Immature natural killer cell (primary cell): ENCODE results near the gene SNX21. TPM values are rescaled to one million over a fixed set of nuclear protein-coding genes. Genes with fewer than 3 reads are reported as not detected.

Experiments
- DNase-seq, 3 donors: peaks; one replicate each; pipeline ENCODE4 v3.0.0; 2022; ENCODE audit warnings: mixed read lengths in 1 of 3
- H3K27ac Mint-ChIP-seq, 6 donors: one replicate each; pipeline ENCODE4 v1.8.0; 2020; ENCODE audit warnings: mixed read lengths in 6 of 6, mild to moderate bottlenecking in 5 of 6, inconsistent platforms in 4 of 6, moderate library complexity in 3 of 6
- H3K27me3 Mint-ChIP-seq, 3 donors: one replicate each; pipeline ENCODE4 v1.8.0; 2020 to 2021; ENCODE audit warnings: low read depth in 3 of 3, mild to moderate bottlenecking in 3 of 3, mixed read lengths in 3 of 3, moderate library complexity in 3 of 3, inconsistent platforms in 1 of 3
- H3K36me3 Mint-ChIP-seq, 3 donors: one replicate each; pipeline ENCODE4 v1.8.0; 2020; ENCODE audit warnings: mixed read lengths in 3 of 3, inconsistent platforms in 2 of 3, mild to moderate bottlenecking in 2 of 3
- H3K4me1 Mint-ChIP-seq, 2 donors: one replicate each; pipeline ENCODE4 v1.8.0; 2020; ENCODE audit warnings: inconsistent platforms in 2 of 2, mild to moderate bottlenecking in 2 of 2, mixed read lengths in 2 of 2, moderate library complexity in 1 of 2
- H3K4me3 Mint-ChIP-seq, 5 donors: one replicate each; pipeline ENCODE4 v1.8.0; 2020; ENCODE audit warnings: mild to moderate bottlenecking in 5 of 5, mixed read lengths in 5 of 5, inconsistent platforms in 3 of 5, moderate library complexity in 3 of 5
- H3K9me3 Mint-ChIP-seq, 6 donors: one replicate each; pipeline ENCODE4 v1.8.0; 2020; ENCODE audit warnings: mild to moderate bottlenecking in 6 of 6, mixed read lengths in 6 of 6, inconsistent platforms in 4 of 6, moderate library complexity in 3 of 6
- polyA plus RNA-seq, 3 donors: library from polyadenylated mRNA; unstranded; fragments of 300-500 nt; fragmentation: Illumina TruSeq; gene quantifications; one replicate each; pipeline ENCODE4 v1.2.3, GENCODE V29; 2021

Gene SNX21
- polyA plus RNA-seq, 3 donors from 2014 or later = 1.6 to 2.5 (median 2.2) TPM

DNA sequence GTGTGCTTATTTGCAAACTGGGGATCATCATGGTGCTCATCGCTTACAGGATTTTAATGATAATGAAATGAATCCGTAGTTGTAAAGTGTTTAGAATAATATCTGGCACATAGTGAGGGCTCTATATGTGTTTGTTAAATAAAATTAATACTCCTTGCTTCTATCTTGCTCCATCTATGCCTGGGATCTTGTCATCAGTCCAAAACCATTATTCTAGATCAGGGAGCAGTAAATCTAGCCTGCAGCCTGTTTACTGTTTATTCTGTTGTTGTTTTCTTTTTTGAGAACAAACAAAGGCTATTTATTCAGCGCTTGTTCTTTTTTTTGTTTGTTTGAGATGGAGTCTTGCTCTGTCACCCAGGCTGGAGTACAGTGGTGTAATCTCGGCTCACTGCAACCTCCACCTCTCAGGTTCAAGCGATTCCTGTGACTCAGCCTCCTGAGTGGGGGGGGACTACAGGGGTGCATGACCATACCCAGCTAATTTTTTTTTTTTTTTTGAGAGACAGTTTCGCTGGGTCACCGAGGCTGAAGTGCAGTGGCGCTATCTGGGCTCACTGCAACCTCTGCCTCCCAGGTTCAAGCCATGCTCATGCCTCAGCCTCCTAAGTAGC is 15.5 kb downstream of the SNX21 start:
- Mint-ChIP-seq H3K27me3 (peaks cover 0 to 1% (median 0%) of the 10 kb centered on the region in 3 donors), H3K36me3 (peaks cover 10 to 48% (median 16%) of the 10 kb centered on the region in 3 donors), H3K27ac (peak overlapping the region in 1 of 6 donors; percentile 28), H3K9me3 (no peaks in the 10 kb centered on the region), H3K4me1 (peaks cover 5 to 16% of the 10 kb centered on the region in 2 donors), H3K4me3 (no peak overlapping the region)
- DNase-seq = no peak

GRCh38 chr20:45850238-45850637 is 16.6 kb downstream of the SNX21 start:
- Mint-ChIP-seq H3K36me3 (peaks cover 10 to 42% (median 12%) of the 10 kb centered on the region in 3 donors), H3K9me3 (no peaks in the 10 kb centered on the region), H3K4me3 (no peak overlapping the region), H3K27ac (no peak overlapping the region), H3K4me1 (peaks cover 13 to 26% of the 10 kb centered on the region in 2 donors), H3K27me3 (peaks cover 0 to 2% (median 0%) of the 10 kb centered on the region in 3 donors)
- no peak for DNase-seq

DNA sequence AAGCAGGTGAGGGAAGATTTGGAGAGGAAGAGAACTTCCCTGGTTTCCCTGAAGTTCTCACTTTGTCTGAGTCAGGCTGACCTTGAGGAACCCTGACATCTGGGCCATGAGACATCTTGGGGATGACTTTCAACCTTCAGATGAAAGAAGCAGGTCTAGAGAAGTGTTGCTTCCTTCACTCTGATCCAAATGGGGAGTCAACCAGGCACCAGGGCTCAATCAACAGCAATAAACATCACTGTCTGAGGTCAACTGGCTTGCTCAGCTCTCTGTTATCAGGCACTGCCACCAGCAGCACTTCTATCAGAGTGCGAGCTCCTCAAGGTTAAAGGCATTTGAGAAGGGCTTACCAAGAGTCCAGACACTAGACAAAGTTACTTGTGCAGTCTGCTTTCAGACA is 17.3 kb downstream of the SNX21 start:
- DNase-seq = no peak
- no peaks in the 10 kb centered on the region for H3K9me3 Mint-ChIP-seq
- no peak overlapping the region for H3K27ac Mint-ChIP-seq
- H3K4me1 Mint-ChIP-seq = peaks cover 18 to 32% of the 10 kb centered on the region in 2 donors
- H3K36me3 Mint-ChIP-seq = peaks cover 10 to 38% (median 12%) of the 10 kb centered on the region in 3 donors
- H3K27me3 Mint-ChIP-seq = peaks cover 0 to 2% (median 0%) of the 10 kb centered on the region in 3 donors
- no peak overlapping the region for H3K4me3 Mint-ChIP-seq

DNA sequence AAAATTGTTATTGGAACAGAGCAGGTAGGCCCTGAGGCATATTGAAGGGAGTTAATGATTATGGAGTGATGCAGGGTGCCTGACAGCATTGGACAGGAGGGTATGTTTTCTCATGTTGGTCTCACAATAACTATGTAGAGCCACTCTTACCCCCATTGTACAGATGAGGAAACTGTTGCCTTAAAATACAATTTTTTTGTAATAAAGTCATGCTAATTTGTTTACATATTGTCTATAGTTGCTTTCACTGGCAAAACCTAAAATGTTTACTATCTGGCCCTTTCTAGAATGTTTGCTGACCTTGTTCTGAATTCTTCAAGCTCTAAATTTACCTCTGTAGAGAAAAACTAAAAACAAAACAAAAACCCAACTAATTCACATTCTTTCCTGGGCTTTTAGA is 17.9 kb downstream of the SNX21 start:
- Mint-ChIP-seq H3K4me3 (no peak overlapping the region), H3K36me3 (peaks cover 8 to 33% (median 12%) of the 10 kb centered on the region in 3 donors), H3K9me3 (no peaks in the 10 kb centered on the region), H3K27me3 (peaks cover 0 to 2% (median 0%) of the 10 kb centered on the region in 3 donors), H3K4me1 (peaks cover 24 to 37% of the 10 kb centered on the region in 2 donors), H3K27ac (no peak overlapping the region)
- DNase-seq = no peak

DNA sequence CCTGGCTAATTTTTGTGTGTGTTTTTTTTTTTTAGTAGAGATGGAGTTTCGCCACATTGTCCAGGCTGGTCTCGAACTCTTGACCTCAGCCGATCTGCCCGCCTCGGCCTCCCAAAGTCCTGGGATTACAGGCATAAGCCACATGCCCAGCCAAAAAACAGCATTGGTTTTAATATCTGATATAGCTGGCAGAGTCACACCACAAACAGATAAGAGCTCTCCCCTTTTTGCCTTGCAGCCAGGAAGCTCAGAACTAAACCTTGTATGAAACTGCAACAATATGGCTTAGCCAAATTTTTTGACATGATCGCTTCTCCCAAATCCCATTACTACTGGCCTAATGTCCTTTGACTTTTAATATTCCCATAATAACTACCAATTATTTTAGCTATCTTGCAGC is 18.7 kb downstream of the SNX21 start:
- Mint-ChIP-seq H3K4me3 (no peak overlapping the region), H3K36me3 (peaks cover 7 to 32% (median 12%) of the 10 kb centered on the region in 3 donors), H3K9me3 (no peaks in the 10 kb centered on the region), H3K27me3 (peaks cover 0 to 4% (median 0%) of the 10 kb centered on the region in 3 donors), H3K27ac (peak overlapping the region in 1 of 6 donors; percentile 34), H3K4me1 (peaks cover 31 to 46% of the 10 kb centered on the region in 2 donors)
- DNase-seq = no peak

- Mint-ChIP-seq H3K27ac (no peak overlapping the region), H3K4me3 (no peak overlapping the region), H3K9me3 (no peaks in the 10 kb centered on the region), H3K36me3 (peaks cover 7 to 27% (median 12%) of the 10 kb centered on the region in 3 donors), H3K27me3 (peaks cover 0 to 9% (median 4%) of the 10 kb centered on the region in 3 donors), H3K4me1 (peaks cover 43 to 57% of the 10 kb centered on the region in 2 donors)
- no peak for DNase-seq
These were observed 19.9 kb downstream of the SNX21 start for GRCh38 chr20:45853484-45853883.

GRCh38 chr20:45857114-45857881 is 23.7 kb downstream of the SNX21 start, which contains the start of the genes ACOT8 and ZSWIM3:
TSS of gene ACOT8 (minus strand) at chr20:45857392. CDS start at chr20:45857315, 77 bp downstream.
TSS of gene ZSWIM3 (plus strand) at chr20:45857614. CDS start at chr20:45857826, 212 bp downstream.
- Mint-ChIP-seq H3K9me3 (no peaks in the 10 kb centered on the region), H3K4me3 (peak within 1 kb of the TSS; percentile 94 to 97 (median 96)), H3K27me3 (peaks cover 0 to 9% (median 4%) of the 10 kb centered on the region in 3 donors), H3K4me1 (peaks cover 48 to 67% of the 10 kb centered on the region in 2 donors), H3K36me3 (peaks cover 0 to 12% (median 5%) of the 10 kb centered on the region in 3 donors), H3K27ac (peak within 1 kb of the TSS; percentile 95 to 99 (median 98))
- peak; percentile 99 for DNase-seq

GRCh38 chr20:45857882-45858216 is 24.2 kb downstream of the SNX21 start:
- DNase-seq = no peak
- H3K4me3 Mint-ChIP-seq = peak overlapping the region; percentile 94 to 97 (median 96)
- H3K9me3 Mint-ChIP-seq = no peaks in the 10 kb centered on the region
- peaks cover 48 to 67% of the 10 kb centered on the region in 2 donors for H3K4me1 Mint-ChIP-seq
- H3K27me3 Mint-ChIP-seq = peaks cover 0 to 9% (median 4%) of the 10 kb centered on the region in 3 donors
- H3K36me3 Mint-ChIP-seq = peaks cover 0 to 9% (median 3%) of the 10 kb centered on the region in 3 donors
- H3K27ac Mint-ChIP-seq = peak overlapping the region; percentile 95 to 99 (median 98)

DNA sequence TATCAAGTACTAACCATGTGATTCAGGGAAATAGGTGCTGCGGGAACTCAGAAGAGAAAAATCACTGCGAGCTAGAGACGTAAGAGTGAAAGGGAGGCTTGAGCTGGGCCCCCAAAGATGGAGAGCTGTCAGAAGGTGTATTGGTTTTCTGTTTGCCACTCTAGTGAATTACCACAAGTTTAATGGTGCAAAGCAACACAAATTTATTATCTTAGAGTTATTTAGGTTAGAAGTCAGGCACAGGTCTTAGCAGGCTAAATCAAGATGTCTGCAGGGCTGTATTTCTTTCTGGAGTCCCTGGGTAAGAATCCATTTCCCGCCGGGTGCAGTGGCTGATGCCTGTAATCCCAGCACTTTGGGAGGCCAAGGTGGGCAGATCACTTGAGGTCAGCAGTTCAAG is 26.3 kb downstream of the SNX21 start:
- peaks cover 0 to 8% (median 4%) of the 10 kb centered on the region in 3 donors for H3K27me3 Mint-ChIP-seq
- DNase-seq = no peak
- peaks cover 43 to 52% of the 10 kb centered on the region in 2 donors for H3K4me1 Mint-ChIP-seq
- H3K9me3 Mint-ChIP-seq = no peaks in the 10 kb centered on the region
- H3K4me3 Mint-ChIP-seq = no peak overlapping the region
- peak overlapping the region in 2 of 6 donors; percentile 0 to 9 for H3K27ac Mint-ChIP-seq
- H3K36me3 Mint-ChIP-seq = peaks cover 0 to 4% (median 3%) of the 10 kb centered on the region in 3 donors

DNA sequence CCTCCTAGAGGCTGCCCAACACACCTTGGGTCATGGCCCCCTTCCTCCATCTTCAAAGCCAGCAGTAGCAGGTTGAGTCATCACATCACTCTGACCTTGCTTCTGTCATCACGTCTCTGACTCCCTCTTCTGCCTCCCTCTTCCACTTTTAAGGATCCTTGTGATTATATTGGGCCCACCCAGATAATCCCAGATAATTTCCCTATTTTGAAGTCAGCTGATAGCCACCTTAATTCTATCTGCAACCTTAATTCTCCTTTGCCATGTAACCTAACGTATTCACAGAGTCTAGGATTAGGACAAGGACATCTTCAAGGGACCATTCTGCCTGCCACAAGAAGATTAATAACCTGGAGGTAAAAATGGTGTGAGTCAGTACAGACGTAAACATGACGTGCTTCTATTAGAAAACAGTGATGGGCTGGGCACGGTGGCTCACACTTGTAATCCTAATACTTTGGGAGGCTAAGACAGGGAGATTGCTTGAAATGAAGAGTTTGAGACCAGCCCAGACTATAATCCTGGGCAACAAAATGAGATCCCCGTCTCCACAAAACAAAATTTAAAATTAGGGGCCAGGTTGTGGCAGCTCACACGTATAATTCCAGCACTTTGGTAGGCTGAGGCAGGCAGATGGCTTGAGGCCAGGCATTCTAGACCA is 27.1 kb downstream of the SNX21 start:
- Mint-ChIP-seq H3K4me1 (peaks cover 37 to 45% of the 10 kb centered on the region in 2 donors), H3K27me3 (peaks cover 0 to 8% (median 4%) of the 10 kb centered on the region in 3 donors), H3K9me3 (no peaks in the 10 kb centered on the region), H3K36me3 (peaks cover 0 to 4% (median 3%) of the 10 kb centered on the region in 3 donors), H3K4me3 (peak overlapping the region in 1 of 5 donors; percentile 46), H3K27ac (peak overlapping the region in 3 of 6 donors; percentile 1 to 61 (median 47))
- DNase-seq = no peak

DNA sequence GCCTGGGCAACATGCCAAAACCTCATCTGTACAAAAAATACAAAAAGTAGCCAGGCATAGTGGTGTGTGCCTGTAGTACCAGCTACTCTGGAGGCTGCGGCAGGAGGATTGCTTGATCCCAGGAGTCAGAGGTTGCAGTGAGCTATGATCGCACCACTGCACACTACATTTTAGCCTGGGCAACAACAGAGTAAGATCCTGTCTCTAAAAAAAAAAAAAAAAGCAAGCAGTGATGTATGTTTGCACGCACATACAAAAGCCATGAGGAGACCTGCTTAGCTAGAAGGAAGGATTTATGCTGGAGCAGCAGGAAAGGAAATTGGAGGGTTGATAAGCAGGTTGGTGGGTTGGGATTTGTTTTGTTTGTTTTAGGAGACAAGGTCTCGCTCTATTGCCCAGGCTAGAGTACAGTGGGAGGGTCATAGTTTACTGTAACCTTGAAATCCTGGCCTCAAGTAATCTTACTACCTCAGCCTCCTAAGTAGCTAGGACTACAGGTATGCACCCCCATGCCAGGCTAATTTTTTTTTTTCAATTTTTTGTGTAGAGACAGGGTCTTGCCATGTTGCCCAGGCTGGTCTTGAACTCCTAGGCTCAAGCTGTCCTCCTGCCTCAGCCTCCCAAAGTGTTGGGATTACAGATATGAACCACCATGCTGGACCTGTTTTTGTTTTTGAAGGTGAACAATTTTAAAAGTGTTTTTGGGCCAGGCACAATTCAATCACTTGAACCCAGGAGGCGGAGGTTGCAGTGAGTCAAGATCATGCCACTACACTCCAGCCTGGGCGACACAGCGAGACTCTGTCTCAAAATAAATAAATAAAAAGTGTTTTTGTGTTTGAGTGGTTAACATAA is 27.8 kb downstream of the SNX21 start:
- no peaks in the 10 kb centered on the region for H3K9me3 Mint-ChIP-seq
- no peak for DNase-seq
- H3K27ac Mint-ChIP-seq = no peak overlapping the region
- H3K4me3 Mint-ChIP-seq = no peak overlapping the region
- peaks cover 30 to 38% of the 10 kb centered on the region in 2 donors for H3K4me1 Mint-ChIP-seq
- peaks cover 0 to 8% (median 4%) of the 10 kb centered on the region in 3 donors for H3K27me3 Mint-ChIP-seq
- peaks cover 0 to 4% (median 3%) of the 10 kb centered on the region in 3 donors for H3K36me3 Mint-ChIP-seq

GRCh38 chr20:45863543-45864470 is 30.2 kb downstream of the SNX21 start:
- no peak for DNase-seq
- H3K36me3 Mint-ChIP-seq = peaks cover 0 to 4% (median 3%) of the 10 kb centered on the region in 3 donors
- H3K9me3 Mint-ChIP-seq = no peaks in the 10 kb centered on the region
- peak overlapping the region in 1 of 6 donors; percentile 8 for H3K27ac Mint-ChIP-seq
- peaks cover 8 to 14% of the 10 kb centered on the region in 2 donors for H3K4me1 Mint-ChIP-seq
- no peak overlapping the region for H3K4me3 Mint-ChIP-seq
- no peaks in the 10 kb centered on the region for H3K27me3 Mint-ChIP-seq
